WERI-Rb-1 (cell line): ENCODE results near the gene ACOXL.

Experiments used
- DNase-seq: peaks from one replicate; pipeline ENCODE4 v3.0.0-alpha.2; 2020
- H3K27ac ChIP-seq: fragments of 250-450 bp; sonication (Bioruptor Pico); 2 replicates; pipeline ENCODE4 v1.5.1; 2020; ENCODE audit warnings: mild to moderate bottlenecking, moderate library complexity
- H3K27me3 ChIP-seq: fragments of 250-450 bp; sonication (Bioruptor Pico); 2 replicates; pipeline ENCODE4 v1.5.1; 2021; ENCODE audit warnings: mild to moderate bottlenecking, low read depth, moderate library complexity; ENCODE audit not compliant: insufficient read depth, severe bottlenecking
- H3K36me3 ChIP-seq: fragments of 250-450 bp; sonication (Bioruptor Pico); 2 replicates; pipeline ENCODE4 v1.5.1; 2020; ENCODE audit warnings: mild to moderate bottlenecking, moderate library complexity
- H3K4me3 ChIP-seq: 2 replicates; pipeline ENCODE4 v1.5.1; 2011; ENCODE audit warnings: low read depth, mild to moderate bottlenecking, control low read depth, low read length
- H3K9me3 ChIP-seq: fragments of 250-450 bp; sonication (Bioruptor Pico); 2 replicates; pipeline ENCODE4 v1.5.1; 2021; ENCODE audit warnings: mild to moderate bottlenecking, moderate library complexity; ENCODE audit not compliant: severe bottlenecking
- CTCF ChIP-seq: IDR thresholded peaks from 2 replicates; pipeline ENCODE4 v1.5.1; 2011; ENCODE audit warnings: low read depth, mild to moderate bottlenecking, control low read depth, inconsistent platforms, low read length

Gene ACOXL

GRCh38 chr2:110770959-110771431, 38.6 kb downstream of the ACOXL start:
- TF ChIP-seq CTCF: no peak
- no peak overlapping the region for H3K4me3 ChIP-seq
- H3K27ac ChIP-seq: no peak overlapping the region
- H3K27me3 ChIP-seq: peaks cover 79% of the 10 kb centered on the region
- H3K36me3 ChIP-seq: no peaks in the 10 kb centered on the region
- H3K9me3 ChIP-seq: no peaks in the 10 kb centered on the region
- no peak for DNase-seq

GRCh38 chr2:110771547-110772382, 39.4 kb downstream of the ACOXL start:
- H3K4me3 ChIP-seq: no peak overlapping the region
- TF ChIP-seq CTCF: no peak
- H3K9me3 ChIP-seq: no peaks in the 10 kb centered on the region
- no peak for DNase-seq
- H3K27me3 ChIP-seq: peaks cover 81% of the 10 kb centered on the region
- no peak overlapping the region for H3K27ac ChIP-seq
- H3K36me3 ChIP-seq: no peaks in the 10 kb centered on the region

GRCh38 chr2:110772383-110772755, 40.0 kb downstream of the ACOXL start:
- no peaks in the 10 kb centered on the region for H3K36me3 ChIP-seq
- no peak for TF ChIP-seq CTCF
- DNase-seq: no peak
- no peak overlapping the region for H3K4me3 ChIP-seq
- no peak overlapping the region for H3K27ac ChIP-seq
- peaks cover 85% of the 10 kb centered on the region for H3K27me3 ChIP-seq
- H3K9me3 ChIP-seq: no peaks in the 10 kb centered on the region

- Histone ChIP-seq H3K9me3 (no peaks in the 10 kb centered on the region), H3K27me3 (peaks cover 84% of the 10 kb centered on the region), H3K36me3 (no peaks in the 10 kb centered on the region), H3K27ac (no peak overlapping the region), H3K4me3 (no peak overlapping the region)
- no peak for DNase-seq
- TF ChIP-seq CTCF: no peak
These were observed 41.1 kb downstream of the ACOXL start for GRCh38 chr2:110773401-110773921.

- TF ChIP-seq CTCF: no peak
- no peak overlapping the region for H3K27ac ChIP-seq
- H3K36me3 ChIP-seq: no peaks in the 10 kb centered on the region
- H3K9me3 ChIP-seq: no peaks in the 10 kb centered on the region
- H3K27me3 ChIP-seq: peaks cover 82% of the 10 kb centered on the region
- H3K4me3 ChIP-seq: no peak overlapping the region
- DNase-seq: no peak
These were observed 42.3 kb downstream of the ACOXL start for GRCh38 chr2:110774701-110775100.
